ENCODE measurements around the gene HAX1. TPM values are rescaled to one million over a fixed set of nuclear protein-coding genes. Genes with fewer than 3 reads are reported as not detected.
"Not testable (repeated sequence)": the region's sequence is repeated elsewhere in the genome, so short reads cannot be mapped to it uniquely, and the experiment has no call there.

The HAX1 gene
- total RNA-seq, 1 experiment from 2014 or later, result 134 TPM

- Histone ChIP-seq H3K9me3 (ENCODE audit: low read depth, low read length, poor library complexity, severe bottlenecking) (no peaks in the 10 kb centered on the region), H3K27me3 (replicated peaks; ENCODE audit: insufficient read depth, low read depth, low read length, poor library complexity) (no peaks in the 10 kb centered on the region), H3K4me1 (ENCODE audit: insufficient read depth, low read length, poor library complexity, severe bottlenecking) (peaks cover 14% of the 10 kb centered on the region), H3K36me3 (ENCODE audit: insufficient read depth, low read length, poor library complexity, severe bottlenecking) (peaks cover 60% of the 10 kb centered on the region), H3K27ac (ENCODE audit: low read depth, low read length, poor library complexity, severe bottlenecking) (no peak overlapping the region), H3K4me3 (ENCODE audit: low read depth, low read length, poor library complexity, severe bottlenecking) (no peak overlapping the region)
- CTCF ChIA-PET, result no interaction called here
- intact Hi-C loops (cut with micrococcal nuclease; ENCODE audit: unreplicated experiment), result no loop called here
- TF ChIP-seq EZH2 (IDR thresholded peaks at IDR 0.05; ENCODE audit: borderline replicate concordance, low read depth, low read length, poor library complexity, severe bottlenecking), result no peak
- TF ChIP-seq, protein P1, sequence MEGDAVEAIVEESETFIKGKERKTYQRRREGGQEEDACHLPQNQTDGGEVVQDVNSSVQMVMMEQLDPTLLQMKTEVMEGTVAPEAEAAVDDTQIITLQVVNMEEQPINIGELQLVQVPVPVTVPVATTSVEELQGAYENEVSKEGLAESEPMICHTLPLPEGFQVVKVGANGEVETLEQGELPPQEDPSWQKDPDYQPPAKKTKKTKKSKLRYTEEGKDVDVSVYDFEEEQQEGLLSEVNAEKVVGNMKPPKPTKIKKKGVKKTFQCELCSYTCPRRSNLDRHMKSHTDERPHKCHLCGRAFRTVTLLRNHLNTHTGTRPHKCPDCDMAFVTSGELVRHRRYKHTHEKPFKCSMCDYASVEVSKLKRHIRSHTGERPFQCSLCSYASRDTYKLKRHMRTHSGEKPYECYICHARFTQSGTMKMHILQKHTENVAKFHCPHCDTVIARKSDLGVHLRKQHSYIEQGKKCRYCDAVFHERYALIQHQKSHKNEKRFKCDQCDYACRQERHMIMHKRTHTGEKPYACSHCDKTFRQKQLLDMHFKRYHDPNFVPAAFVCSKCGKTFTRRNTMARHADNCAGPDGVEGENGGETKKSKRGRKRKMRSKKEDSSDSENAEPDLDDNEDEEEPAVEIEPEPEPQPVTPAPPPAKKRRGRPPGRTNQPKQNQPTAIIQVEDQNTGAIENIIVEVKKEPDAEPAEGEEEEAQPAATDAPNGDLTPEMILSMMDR (conservative IDR thresholded peaks at IDR 0.05; ENCODE audit: low read depth, low read length), result no peak
- no peak for DNase-seq (ENCODE audit: low spot score)
- POLR2A ChIA-PET (ENCODE audit: low non-redundant PET), result no interaction called here
- no TSS peak for BruUV-seq (replicated peaks)
Measured at GRCh38 chr1:154225370-154225769, 47.1 kb upstream of the HAX1 start.

- H3K27ac ChIP-seq (ENCODE audit: low read depth, low read length, poor library complexity, severe bottlenecking); BruUV-seq (replicated peaks); POLR2A ChIA-PET (ENCODE audit: low non-redundant PET); H3K9me3 ChIP-seq (ENCODE audit: low read depth, low read length, poor library complexity, severe bottlenecking); CTCF ChIA-PET; H3K4me1 ChIP-seq (ENCODE audit: insufficient read depth, low read length, poor library complexity, severe bottlenecking); intact Hi-C loops (cut with micrococcal nuclease; ENCODE audit: unreplicated experiment); H3K4me3 ChIP-seq (ENCODE audit: low read depth, low read length, poor library complexity, severe bottlenecking); DNase-seq (ENCODE audit: low spot score); H3K27me3 ChIP-seq (replicated peaks; ENCODE audit: insufficient read depth, low read depth, low read length, poor library complexity): not testable (repeated sequence)
- H3K36me3 ChIP-seq (ENCODE audit: insufficient read depth, low read length, poor library complexity, severe bottlenecking), result peaks cover 99% of the 10 kb centered on the region
Measured at GRCh38 chr1:154231112-154231511, 41.3 kb upstream of the HAX1 start.

GRCh38 chr1:154233127-154233526, 39.3 kb upstream of the HAX1 start:
- POLR2A ChIA-PET (ENCODE audit: low non-redundant PET); BruUV-seq (replicated peaks); H3K4me3 ChIP-seq (ENCODE audit: low read depth, low read length, poor library complexity, severe bottlenecking); H3K27ac ChIP-seq (ENCODE audit: low read depth, low read length, poor library complexity, severe bottlenecking); H3K4me1 ChIP-seq (ENCODE audit: insufficient read depth, low read length, poor library complexity, severe bottlenecking); H3K9me3 ChIP-seq (ENCODE audit: low read depth, low read length, poor library complexity, severe bottlenecking); H3K27me3 ChIP-seq (replicated peaks; ENCODE audit: insufficient read depth, low read depth, low read length, poor library complexity); CTCF ChIA-PET; intact Hi-C loops (cut with micrococcal nuclease; ENCODE audit: unreplicated experiment); DNase-seq (ENCODE audit: low spot score): not testable (repeated sequence)
- H3K36me3 ChIP-seq (ENCODE audit: insufficient read depth, low read length, poor library complexity, severe bottlenecking), result peaks cover 99% of the 10 kb centered on the region

DNA sequence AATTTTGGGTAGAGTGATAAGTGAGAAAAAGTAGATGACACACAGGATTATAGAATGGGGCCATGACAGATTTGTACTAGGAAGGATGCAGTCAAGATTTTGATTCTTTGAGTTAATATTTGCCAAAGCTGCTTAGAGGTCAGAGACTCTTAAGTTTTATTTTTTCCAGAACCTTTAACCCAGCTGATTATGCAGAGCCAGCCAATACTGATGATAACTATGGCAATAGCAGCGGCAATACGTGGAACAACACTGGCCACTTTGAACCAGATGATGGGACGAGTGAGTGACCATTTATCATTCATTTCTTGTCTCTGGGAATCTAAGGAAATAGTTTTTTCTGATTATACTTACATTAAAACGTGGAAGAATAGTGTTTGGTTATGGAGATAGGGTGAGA, 35.6 kb upstream of the HAX1 start:
- Histone ChIP-seq H3K27ac (ENCODE audit: low read depth, low read length, poor library complexity, severe bottlenecking) (no peak overlapping the region), H3K4me1 (ENCODE audit: insufficient read depth, low read length, poor library complexity, severe bottlenecking) (no peaks in the 10 kb centered on the region), H3K27me3 (replicated peaks; ENCODE audit: insufficient read depth, low read depth, low read length, poor library complexity) (no peaks in the 10 kb centered on the region), H3K36me3 (ENCODE audit: insufficient read depth, low read length, poor library complexity, severe bottlenecking) (peaks cover 97% of the 10 kb centered on the region), H3K4me3 (ENCODE audit: low read depth, low read length, poor library complexity, severe bottlenecking) (no peak overlapping the region), H3K9me3 (ENCODE audit: low read depth, low read length, poor library complexity, severe bottlenecking) (no peaks in the 10 kb centered on the region)
- no peak for TF ChIP-seq EZH2 (IDR thresholded peaks at IDR 0.05; ENCODE audit: borderline replicate concordance, low read depth, low read length, poor library complexity, severe bottlenecking)
- TF ChIP-seq, protein P1 (conservative IDR thresholded peaks at IDR 0.05; ENCODE audit: low read depth, low read length), result no peak
- intact Hi-C loops (cut with micrococcal nuclease; ENCODE audit: unreplicated experiment), result no loop called here
- ChIA-PET POLR2A (ENCODE audit: low non-redundant PET) (interaction anchor here (0.7 kb wide), 1 partner anchor 338 kb away, joined by 3 read pairs; no protein-coding TSS in a partner anchor), CTCF (no interaction called here)
- BruUV-seq (replicated peaks), result no TSS peak
- DNase-seq (ENCODE audit: low spot score), result no peak
